GM12892 (cell line): Measurements from ENCODE around the gene UPK2.

ENCODE experiments used
- POLR2A ChIP-seq: IDR thresholded peaks from 2 replicates; pipeline ENCODE4 v1.6.1; 2011; ENCODE audit warnings: low read depth, low read length, control low read depth
- TAF1 ChIP-seq: IDR thresholded peaks from 2 replicates; pipeline ENCODE4 v1.6.1; 2011; ENCODE audit warnings: low read depth, mild to moderate bottlenecking, control low read depth, low read length, borderline replicate concordance

DNA sequence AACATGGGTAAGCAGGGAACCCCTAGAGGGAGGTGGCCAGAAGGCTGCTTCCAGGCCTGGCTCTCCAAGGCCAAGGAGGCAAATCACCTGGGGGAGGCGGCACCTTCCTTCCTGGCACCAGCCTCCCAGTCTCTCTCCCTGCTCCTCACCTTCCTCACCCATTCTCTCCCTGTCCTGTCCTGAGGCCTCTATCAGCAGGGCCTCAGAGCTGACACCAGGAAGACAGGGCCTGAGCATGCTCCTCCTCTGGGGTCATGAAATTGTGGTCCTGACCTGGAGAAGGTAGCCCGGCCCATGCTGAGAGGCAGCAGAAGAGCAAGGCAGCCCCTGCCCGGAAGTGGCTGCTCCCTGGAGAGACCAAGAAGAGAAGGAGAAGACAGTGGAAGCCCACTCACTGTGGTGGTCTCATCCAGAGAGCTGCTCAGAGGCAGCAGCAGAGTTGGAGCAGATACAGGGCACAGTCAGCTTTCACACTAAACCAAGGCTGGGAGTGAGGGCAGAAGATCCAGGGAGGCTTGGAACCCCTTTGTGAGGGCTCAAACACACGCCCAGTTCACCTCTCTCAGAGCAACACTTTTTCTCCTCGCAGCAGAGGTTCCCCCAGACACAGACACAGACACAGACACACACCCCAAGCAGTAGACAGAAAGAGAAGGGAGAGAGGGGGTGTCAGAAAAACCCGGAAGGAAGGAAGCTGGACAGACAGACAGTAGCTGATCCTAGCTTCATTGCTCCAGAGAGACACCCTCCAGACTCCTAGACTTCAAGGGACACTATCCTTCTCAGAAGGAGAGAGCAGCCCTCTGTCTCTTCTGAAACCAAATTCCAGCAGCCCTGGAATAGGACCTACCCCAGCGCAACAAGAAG lies 32.1 kb upstream of the UPK2 start:
- TF ChIP-seq POLR2A (no peak), TAF1 (no peak)
